Measurements from ENCODE around the gene ARHGAP29. TPM values are rescaled to one million over a fixed set of nuclear protein-coding genes. Genes with fewer than 3 reads are reported as not detected.

Gene ARHGAP29
- total and polyA plus RNA-seq, 2 experiments from 2014 or later, result 4.6 to 6.9 TPM

- Histone ChIP-seq H3K4me2 (no peak overlapping the region), H3K9me2 (ENCODE audit: insufficient read depth) (no peaks in the 10 kb centered on the region), H2AFZ (no peak overlapping the region), H3K27me3 (ENCODE audit: insufficient read depth) (no peaks in the 10 kb centered on the region), H3K36me3 (ENCODE audit: insufficient read depth) (no peaks in the 10 kb centered on the region), H3K79me2 (replicated peaks; ENCODE audit: insufficient read depth) (no peaks in the 10 kb centered on the region), H3K27ac (ENCODE audit: low read depth) (no peak overlapping the region), H3F3A (replicated peaks; ENCODE audit: low read depth) (no peaks in the 10 kb centered on the region), H3K4me3 (no peak overlapping the region), H4K20me1 (replicated peaks; ENCODE audit: insufficient read depth) (no peaks in the 10 kb centered on the region), H3K4me1 (ENCODE audit: insufficient read depth) (no peaks in the 10 kb centered on the region)
- no peaks in the 10 kb centered on the region for H3K27me3 Mint-ChIP-seq (ENCODE audit: insufficient read depth, low read depth, poor library complexity)
- no peak for ATAC-seq
- DNase-seq (ENCODE audit: low spot score), result no peak
- no peak for TF ChIP-seq STAT1 (IDR thresholded peaks at IDR 0.05; ENCODE audit: unreplicated experiment)
- TF ChIP-seq ZNF462 (CRISPR knock-in tag; IDR thresholded peaks at IDR 0.05), result no peak
- TF ChIP-seq ETS1 (IDR thresholded peaks at IDR 0.05), result no peak
- TF ChIP-seq, protein P1, sequence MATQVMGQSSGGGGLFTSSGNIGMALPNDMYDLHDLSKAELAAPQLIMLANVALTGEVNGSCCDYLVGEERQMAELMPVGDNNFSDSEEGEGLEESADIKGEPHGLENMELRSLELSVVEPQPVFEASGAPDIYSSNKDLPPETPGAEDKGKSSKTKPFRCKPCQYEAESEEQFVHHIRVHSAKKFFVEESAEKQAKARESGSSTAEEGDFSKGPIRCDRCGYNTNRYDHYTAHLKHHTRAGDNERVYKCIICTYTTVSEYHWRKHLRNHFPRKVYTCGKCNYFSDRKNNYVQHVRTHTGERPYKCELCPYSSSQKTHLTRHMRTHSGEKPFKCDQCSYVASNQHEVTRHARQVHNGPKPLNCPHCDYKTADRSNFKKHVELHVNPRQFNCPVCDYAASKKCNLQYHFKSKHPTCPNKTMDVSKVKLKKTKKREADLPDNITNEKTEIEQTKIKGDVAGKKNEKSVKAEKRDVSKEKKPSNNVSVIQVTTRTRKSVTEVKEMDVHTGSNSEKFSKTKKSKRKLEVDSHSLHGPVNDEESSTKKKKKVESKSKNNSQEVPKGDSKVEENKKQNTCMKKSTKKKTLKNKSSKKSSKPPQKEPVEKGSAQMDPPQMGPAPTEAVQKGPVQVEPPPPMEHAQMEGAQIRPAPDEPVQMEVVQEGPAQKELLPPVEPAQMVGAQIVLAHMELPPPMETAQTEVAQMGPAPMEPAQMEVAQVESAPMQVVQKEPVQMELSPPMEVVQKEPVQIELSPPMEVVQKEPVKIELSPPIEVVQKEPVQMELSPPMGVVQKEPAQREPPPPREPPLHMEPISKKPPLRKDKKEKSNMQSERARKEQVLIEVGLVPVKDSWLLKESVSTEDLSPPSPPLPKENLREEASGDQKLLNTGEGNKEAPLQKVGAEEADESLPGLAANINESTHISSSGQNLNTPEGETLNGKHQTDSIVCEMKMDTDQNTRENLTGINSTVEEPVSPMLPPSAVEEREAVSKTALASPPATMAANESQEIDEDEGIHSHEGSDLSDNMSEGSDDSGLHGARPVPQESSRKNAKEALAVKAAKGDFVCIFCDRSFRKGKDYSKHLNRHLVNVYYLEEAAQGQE (IDR thresholded peaks at IDR 0.05; ENCODE audit: unreplicated experiment), result no peak
- TF ChIP-seq NANOG (IDR thresholded peaks at IDR 0.05; ENCODE audit: borderline replicate concordance), result no peak
- no peak for TF ChIP-seq JUNB (IDR thresholded peaks at IDR 0.05; ENCODE audit: unreplicated experiment)
- TF ChIP-seq EZH2 (IDR thresholded peaks at IDR 0.05; ENCODE audit: low read depth, unreplicated experiment), result no peak
- TF ChIP-seq ZNF114 (CRISPR knock-in tag; IDR thresholded peaks at IDR 0.05), result no peak
- no peak for TF ChIP-seq EZH2phosphoT487 (IDR thresholded peaks at IDR 0.05; ENCODE audit: unreplicated experiment)
- TF ChIP-seq CREB1 (CRISPR knock-in tag; IDR thresholded peaks at IDR 0.05; ENCODE audit: low read depth), result no peak
- TF ChIP-seq ZNF331 (CRISPR knock-in tag; IDR thresholded peaks at IDR 0.05; ENCODE audit: low read depth), result no peak
- no peak for TF ChIP-seq POLR2AphosphoS5 (IDR thresholded peaks at IDR 0.05; ENCODE audit: low read depth)
- TF ChIP-seq CTCF (conservative IDR thresholded peaks at IDR 0.05; ENCODE audit: low read depth in 2 of 2), result no peak
- H3K4me1 Mint-ChIP-seq, result peaks cover 2% of the 10 kb centered on the region; the same call in 1 of the 3 replicates
- no peaks in the 10 kb centered on the region for H3K36me3 Mint-ChIP-seq (ENCODE audit: low read depth)
- H3K27ac Mint-ChIP-seq, result no peak overlapping the region
- no peak overlapping the region for H3K4me3 Mint-ChIP-seq
- H3K9me3 Mint-ChIP-seq, result no peaks in the 10 kb centered on the region
Measured at GRCh38 chr1:94286864-94287437, 49.6 kb upstream of the ARHGAP29 start.

Data from GM23338 (cell line).